Kidney (tissue), 14 donors: ENCODE measurements around the gene PLGRKT. TPM values are rescaled to one million over a fixed set of nuclear protein-coding genes. Genes with fewer than 3 reads are reported as not detected.
A peak's percentile ranks its signal among the peaks of the same experiment; 100 is the strongest.

Source experiments
- DNase-seq, 5 donors: peaks; one replicate each; pipeline ENCODE4 v3.0.0-alpha.2; 2013 to 2020
- FAIRE-seq: peaks from 2 replicates; lab custom pipeline; 2012; peaks lifted over from hg19 to GRCh38; lab: Jason Lieb, UNC
- H3K27ac ChIP-seq, 2 donors: one replicate each; pipeline ENCODE4 v1.7.0; 2013; ENCODE audit warnings: low read depth in 2 of 2, low read length in 2 of 2, inconsistent platforms in 1 of 2
- H3K27me3 ChIP-seq: one replicate; pipeline ENCODE4 v1.7.1; 2013; ENCODE audit warnings: low read length, inconsistent platforms; ENCODE audit not compliant: control insufficient read depth, insufficient read depth
- H3K36me3 ChIP-seq, 3 donors: one replicate each; pipeline versions ENCODE4 v1.7.0 to v1.7.1; 2013; ENCODE audit warnings: low read length in 3 of 3, control low read depth in 1 of 3, inconsistent platforms in 1 of 3; ENCODE audit not compliant: insufficient read depth in 3 of 3, control insufficient read depth in 2 of 3
- H3K4me1 ChIP-seq, 3 donors: one replicate each; pipeline versions ENCODE4 v1.7.0 to v1.7.1; 2013; ENCODE audit warnings: low read length in 3 of 3, inconsistent platforms in 1 of 3, low read depth in 1 of 3; ENCODE audit not compliant: control insufficient read depth in 2 of 3, insufficient read depth in 2 of 3
- H3K4me3 ChIP-seq, 3 donors: one replicate each; pipeline versions ENCODE4 v1.7.0 to v1.8.1; 2013; ENCODE audit warnings: low read length in 3 of 3, control low read depth in 1 of 3, inconsistent platforms in 1 of 3
- H3K9ac ChIP-seq, 3 donors: one replicate each; pipeline versions ENCODE4 v1.7.0 to v1.7.1; 2013; ENCODE audit warnings: low read length in 3 of 3, control low read depth in 1 of 3, inconsistent platforms in 1 of 3
- H3K9me3 ChIP-seq, 3 donors: one replicate each; pipeline versions ENCODE4 v1.7.0 to v1.7.1; 2013; ENCODE audit warnings: low read length in 3 of 3, control low read depth in 1 of 3, inconsistent platforms in 1 of 3; ENCODE audit not compliant: control insufficient read depth in 2 of 3, insufficient read depth in 1 of 3
- CTCF ChIP-seq: IDR thresholded peaks from 3 replicates; pipeline ENCODE4 v1.5.1; 2012; ENCODE audit warnings: mild to moderate bottlenecking, moderate library complexity, borderline replicate concordance; ENCODE audit not compliant: insufficient read depth; ENCODE audit errors: extremely low read depth
- intact Hi-C: fragments of 100-400 bp; cut with DNase I; formaldehyde crosslinking; loops from one replicate; pipeline ENCODE4 v1.11.1; 2022
- polyA plus RNA-seq: library from polyadenylated mRNA; stranded (reverse); fragments of 350-450 nt; fragmentation: Illumina TruSeq; extraction: RNeasy Lipid Tissue Mini Kit (QIAGEN cat#74804); gene quantifications from one replicate; pipeline ENCODE4 v1.2.3, GENCODE V29; 2014; ENCODE audit warnings: low read depth, low replicate concordance; ENCODE audit not compliant: insufficient read depth
- total RNA-seq: library from RNA; stranded (reverse); fragmentation: NEBNext Ultra II Directional; extraction: Animal tissue kit (Norgen Biotek cat#: 25700); gene quantifications from one replicate; pipeline ENCODE4 v1.2.1, GENCODE V29; 2021
- donor health status: control.
- donor health status: control.
- donor health status: control.
- donor health status: control.
- donor health status: control.
- donor health status: DM: yes; HTN: yes; CAD: no.
- donor health status: Normal renal cell carcinoma (clear cell type).

The PLGRKT gene
- total and polyA plus RNA-seq, 2 donors from 2014 or later = 35.2 to 50.9 TPM

- no peaks in the 10 kb centered on the region for H3K4me1 ChIP-seq
- H3K4me3 ChIP-seq = no peak overlapping the region
- DNase-seq (no peak), FAIRE-seq (no peak)
- no peaks in the 10 kb centered on the region for H3K9me3 ChIP-seq
- intact Hi-C loops = no loop called here
- no peak overlapping the region for H3K27ac ChIP-seq
- no peak overlapping the region for H3K9ac ChIP-seq
- no peak for TF ChIP-seq CTCF
- H3K27me3 ChIP-seq = no peaks in the 10 kb centered on the region
- peaks cover 0 to 4% (median 0%) of the 10 kb centered on the region in 3 donors for H3K36me3 ChIP-seq
These were observed 17.7 kb downstream of the PLGRKT start for GRCh38 chr9:5419987-5420386.

GRCh38 chr9:5418481-5418880 is 19.2 kb downstream of the PLGRKT start:
- Histone ChIP-seq H3K27ac (no peak overlapping the region), H3K4me1 (no peaks in the 10 kb centered on the region), H3K4me3 (no peak overlapping the region), H3K36me3 (peaks cover 0 to 4% (median 0%) of the 10 kb centered on the region in 3 donors), H3K9ac (no peak overlapping the region), H3K27me3 (no peaks in the 10 kb centered on the region), H3K9me3 (peaks cover 0 to under 1% (median 0%) of the 10 kb centered on the region in 3 donors)
- intact Hi-C loops = no loop called here
- DNase-seq = peak in 1 of 5 donors; percentile 54
- no peak for FAIRE-seq
- TF ChIP-seq CTCF = no peak

- TF ChIP-seq CTCF = no peak
- FAIRE-seq = no peak
- no peak overlapping the region for H3K9ac ChIP-seq
- intact Hi-C loops = no loop called here
- DNase-seq = no peak
- peaks cover 0 to 2% (median 0%) of the 10 kb centered on the region in 3 donors for H3K9me3 ChIP-seq
- H3K4me1 ChIP-seq = no peaks in the 10 kb centered on the region
- H3K27ac ChIP-seq = no peak overlapping the region
- peaks cover 0 to 4% (median 0%) of the 10 kb centered on the region in 3 donors for H3K36me3 ChIP-seq
- no peak overlapping the region for H3K4me3 ChIP-seq
- H3K27me3 ChIP-seq = no peaks in the 10 kb centered on the region
These were observed 20.8 kb downstream of the PLGRKT start for GRCh38 chr9:5416953-5417352.

GRCh38 chr9:5408596-5408995 is 29.1 kb downstream of the PLGRKT start:
- Histone ChIP-seq H3K9me3 (peaks cover 0 to 10% (median 2%) of the 10 kb centered on the region in 3 donors), H3K36me3 (no peaks in the 10 kb centered on the region), H3K4me3 (no peak overlapping the region), H3K27me3 (no peaks in the 10 kb centered on the region), H3K27ac (no peak overlapping the region), H3K9ac (no peak overlapping the region), H3K4me1 (no peaks in the 10 kb centered on the region)
- DNase-seq = no peak
- TF ChIP-seq CTCF = no peak
- intact Hi-C loops = no loop called here
- FAIRE-seq = no peak
